Muscle layer of colon (tissue), 2 donors: ENCODE measurements around the gene LYSET.
"Not testable (repeated sequence)": the region's sequence is repeated elsewhere in the genome, so short reads cannot be mapped to it uniquely, and the experiment has no call there.

Experiments
- H3K27ac ChIP-seq: one replicate; pipeline ENCODE4 v1.7.0; 2013; ENCODE audit warnings: low read depth, mild to moderate bottlenecking, low read length, moderate library complexity
- H3K27me3 ChIP-seq, 2 donors: one replicate each; pipeline ENCODE4 v1.7.0; 2013; ENCODE audit warnings: low read length in 2 of 2, mild to moderate bottlenecking in 2 of 2; ENCODE audit not compliant: insufficient read depth in 2 of 2, control insufficient read depth in 1 of 2
- H3K36me3 ChIP-seq: one replicate; pipeline ENCODE4 v1.7.0; 2013; ENCODE audit warnings: mild to moderate bottlenecking, low read length; ENCODE audit not compliant: insufficient read depth
- H3K4me1 ChIP-seq: one replicate; pipeline ENCODE4 v1.7.0; 2013; ENCODE audit warnings: mild to moderate bottlenecking, low read length; ENCODE audit not compliant: insufficient read depth
- H3K4me3 ChIP-seq, 2 donors: one replicate each; pipeline ENCODE4 v1.7.0; 2013; ENCODE audit warnings: low read length in 2 of 2, low read depth in 1 of 2, mild to moderate bottlenecking in 1 of 2, moderate library complexity in 1 of 2
- H3K9ac ChIP-seq: one replicate; pipeline ENCODE4 v1.7.0; 2013; ENCODE audit warnings: low read length
- H3K9me3 ChIP-seq: one replicate; pipeline ENCODE4 v1.7.0; 2013; ENCODE audit warnings: mild to moderate bottlenecking, low read length
- donor health status: abdominal sarcoma.
- donor health status: Adenocarcinoma of cecum.

LYSET gene

DNA sequence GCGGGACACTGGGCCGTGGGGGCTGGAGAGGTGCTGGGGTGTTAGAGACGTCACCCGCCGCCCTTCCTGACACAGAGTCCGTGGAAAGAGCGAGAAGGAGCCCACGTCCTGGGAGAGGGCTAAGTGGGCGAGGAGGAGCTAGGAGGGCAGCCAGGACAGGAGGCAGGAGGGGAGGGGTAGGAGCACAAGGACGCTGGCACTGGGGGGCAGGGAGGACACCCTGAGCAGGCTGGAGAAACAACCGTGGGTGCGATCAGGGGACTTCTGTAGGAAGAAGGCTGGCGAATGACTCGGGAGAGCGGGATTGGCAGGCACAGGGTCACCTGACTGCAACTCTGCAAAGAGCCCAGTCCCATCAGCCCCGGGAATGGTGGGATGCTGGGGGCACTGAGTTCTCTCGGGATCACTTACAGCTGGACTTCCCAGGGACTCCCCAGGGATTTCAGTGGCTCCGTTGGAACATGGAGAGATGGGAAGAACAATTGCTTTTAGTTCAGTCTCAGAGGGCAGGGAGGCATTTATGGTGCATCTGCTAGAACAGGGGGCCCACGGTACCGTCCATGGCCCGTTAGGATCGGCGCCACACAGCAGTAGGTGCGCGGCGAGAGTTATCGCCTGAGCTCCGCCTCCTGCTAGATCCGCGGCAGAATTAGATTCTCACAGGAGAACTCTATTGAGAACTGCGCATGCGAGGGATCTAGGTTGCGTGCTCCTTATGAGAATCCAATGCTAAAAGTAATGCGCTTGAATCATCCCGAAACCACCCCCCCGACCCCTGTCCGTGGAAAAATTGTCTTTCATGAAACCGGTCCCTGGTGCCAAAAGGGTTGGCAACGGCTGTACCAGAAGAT is 46.2 kb downstream of the LYSET start:
- no peaks in the 10 kb centered on the region for H3K27me3 ChIP-seq
- H3K4me1 ChIP-seq, result no peaks in the 10 kb centered on the region
- peaks cover 22% of the 10 kb centered on the region for H3K36me3 ChIP-seq
- no peak overlapping the region for H3K27ac ChIP-seq
- no peaks in the 10 kb centered on the region for H3K9me3 ChIP-seq
- no peak overlapping the region for H3K9ac ChIP-seq
- H3K4me3 ChIP-seq, result peak overlapping the region; percentile 32 to 58

DNA sequence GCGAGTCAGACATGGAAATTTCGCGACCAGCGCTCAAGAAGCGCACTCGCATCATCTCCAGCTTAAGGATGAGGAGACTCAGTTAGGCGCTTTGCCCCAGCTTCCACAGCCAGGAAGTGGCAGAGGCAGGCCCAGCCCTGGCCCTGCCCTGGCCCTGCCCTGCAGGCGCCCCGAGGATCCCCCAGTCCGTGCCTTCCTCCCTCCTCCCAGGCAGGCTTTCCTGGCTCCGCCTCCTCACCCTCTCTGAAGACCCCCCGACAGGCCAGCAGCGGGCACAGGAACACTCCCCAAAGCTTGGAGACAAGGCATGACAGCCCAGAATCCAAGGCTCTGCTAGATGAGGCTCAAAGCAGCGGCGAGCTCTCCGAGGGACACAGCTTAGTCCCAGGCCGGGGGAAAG is 47.0 kb downstream of the LYSET start:
- Histone ChIP-seq H3K36me3 (peaks cover 19% of the 10 kb centered on the region), H3K9me3 (no peaks in the 10 kb centered on the region), H3K4me3 (no peak overlapping the region), H3K4me1 (no peaks in the 10 kb centered on the region), H3K9ac (no peak overlapping the region), H3K27me3 (no peaks in the 10 kb centered on the region), H3K27ac (no peak overlapping the region)

DNA sequence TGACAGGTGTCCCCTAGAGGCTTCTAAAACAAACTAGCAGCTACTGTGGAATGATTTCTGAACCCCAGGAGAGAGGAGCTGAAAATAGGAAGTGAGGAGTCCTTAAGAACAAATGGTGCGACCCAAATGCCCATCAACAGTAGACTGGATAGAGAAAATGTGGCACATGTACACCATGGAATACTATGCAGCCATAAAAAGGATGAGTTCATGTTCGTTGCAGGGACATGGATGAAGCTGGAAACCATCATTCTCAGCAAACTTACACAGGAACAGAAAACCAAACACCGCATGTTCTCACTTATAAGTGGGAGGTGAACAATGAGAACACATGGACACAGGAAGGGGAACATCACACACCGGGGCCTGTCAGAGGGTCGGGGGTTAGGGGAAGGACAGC is 48.0 kb downstream of the LYSET start:
- not testable (repeated sequence) for H3K4me1 ChIP-seq, H3K4me3 ChIP-seq, H3K36me3 ChIP-seq, H3K9ac ChIP-seq, H3K9me3 ChIP-seq, H3K27ac ChIP-seq, H3K27me3 ChIP-seq

DNA sequence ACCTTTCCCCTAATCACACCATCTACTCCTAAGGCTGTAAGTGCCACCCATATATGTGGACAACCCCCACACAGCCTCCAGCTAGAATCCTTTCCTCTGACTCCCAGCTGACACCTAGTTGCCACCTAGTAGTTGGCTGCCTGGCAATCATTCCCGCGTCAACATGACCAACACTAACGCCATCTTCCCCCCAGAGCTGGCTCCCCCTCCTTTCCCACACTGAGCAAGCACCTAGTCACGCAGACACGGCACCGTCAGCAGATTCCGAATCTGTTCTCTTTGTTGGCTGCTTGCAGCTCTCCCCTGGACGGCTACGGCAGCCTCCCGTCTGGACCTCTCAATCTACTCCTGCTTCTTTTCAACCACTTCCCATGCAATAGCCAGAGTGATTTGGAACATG is 49.7 kb downstream of the LYSET start:
- Histone ChIP-seq H3K9me3 (no peaks in the 10 kb centered on the region), H3K27ac (no peak overlapping the region), H3K27me3 (no peaks in the 10 kb centered on the region), H3K9ac (no peak overlapping the region), H3K36me3 (no peaks in the 10 kb centered on the region), H3K4me3 (no peak overlapping the region), H3K4me1 (no peaks in the 10 kb centered on the region)
